ENCODE data around the gene ATP13A3.

ATP13A3 gene

DNA sequence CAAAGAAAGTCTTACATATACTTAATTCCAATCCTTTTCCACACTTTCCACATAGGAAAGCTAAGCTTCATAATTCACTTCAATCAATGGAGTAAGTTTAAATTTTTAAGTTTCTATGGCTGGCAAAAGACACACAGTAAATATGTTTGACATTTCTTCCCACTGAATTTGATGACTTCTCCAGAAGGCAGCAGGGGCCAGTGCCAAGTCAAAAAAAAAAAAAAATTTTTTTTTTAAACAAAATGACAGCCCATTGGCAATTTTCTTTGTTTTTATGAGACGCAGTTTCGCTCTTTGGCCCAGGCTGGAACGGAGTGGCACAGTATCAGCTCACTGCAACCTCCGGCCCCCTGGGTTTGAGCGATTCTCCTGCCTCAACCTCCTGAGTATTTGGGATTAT lies 28.7 kb downstream of the ATP13A3 start:
- Histone ChIP-seq H3K4me1 (ENCODE audit: control insufficient read depth, insufficient read depth, low read length) (no peaks in the 10 kb centered on the region), H3K27me3 (ENCODE audit: control insufficient read depth, insufficient read depth, low read length) (no peaks in the 10 kb centered on the region), H3K9ac (ENCODE audit: low read depth, low read length) (no peak overlapping the region), H3K36me3 (ENCODE audit: control insufficient read depth, insufficient read depth, low read length) (peaks cover 57% of the 10 kb centered on the region), H3K27ac (ENCODE audit: low read depth, low read length) (no peak overlapping the region), H3K4me3 (ENCODE audit: low read depth, low read length) (no peak overlapping the region), H3K9me3 (ENCODE audit: control insufficient read depth, insufficient read depth, low read length) (no peaks in the 10 kb centered on the region)

GRCh38 chr3:194455481-194455880 lies 31.3 kb downstream of the ATP13A3 start:
- H3K36me3 ChIP-seq (ENCODE audit: control insufficient read depth, insufficient read depth, low read length) = peaks cover 81% of the 10 kb centered on the region
- H3K9ac ChIP-seq (ENCODE audit: low read depth, low read length) = no peak overlapping the region
- H3K4me3 ChIP-seq (ENCODE audit: low read depth, low read length) = no peak overlapping the region
- no peaks in the 10 kb centered on the region for H3K9me3 ChIP-seq (ENCODE audit: control insufficient read depth, insufficient read depth, low read length)
- H3K4me1 ChIP-seq (ENCODE audit: control insufficient read depth, insufficient read depth, low read length) = no peaks in the 10 kb centered on the region
- H3K27me3 ChIP-seq (ENCODE audit: control insufficient read depth, insufficient read depth, low read length) = no peaks in the 10 kb centered on the region
- no peak overlapping the region for H3K27ac ChIP-seq (ENCODE audit: low read depth, low read length)

DNA sequence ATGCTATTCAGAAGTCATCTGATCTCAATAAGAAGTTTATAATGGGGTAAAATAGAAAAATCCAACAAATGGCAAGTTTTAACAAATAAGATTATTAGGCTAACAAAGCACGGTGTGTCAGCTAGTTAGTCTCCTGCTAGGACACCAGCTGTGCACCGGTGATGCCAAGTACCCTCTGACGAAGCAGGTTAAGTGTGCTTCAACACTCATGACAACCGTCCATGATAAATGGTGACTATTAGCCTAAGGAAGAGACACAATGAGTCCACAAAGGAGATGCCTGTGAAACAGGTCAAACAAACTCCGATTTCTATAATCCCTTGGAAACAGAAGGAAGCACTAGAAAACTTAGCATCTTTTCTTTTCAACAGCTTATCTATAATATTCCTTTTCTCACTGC lies 36.5 kb downstream of the ATP13A3 start:
- H3K9ac ChIP-seq (ENCODE audit: low read depth, low read length) = no peak overlapping the region
- no peak overlapping the region for H3K27ac ChIP-seq (ENCODE audit: low read depth, low read length)
- H3K9me3 ChIP-seq (ENCODE audit: control insufficient read depth, insufficient read depth, low read length) = no peaks in the 10 kb centered on the region
- H3K4me3 ChIP-seq (ENCODE audit: low read depth, low read length) = no peak overlapping the region
- no peaks in the 10 kb centered on the region for H3K27me3 ChIP-seq (ENCODE audit: control insufficient read depth, insufficient read depth, low read length)
- peaks cover 89% of the 10 kb centered on the region for H3K36me3 ChIP-seq (ENCODE audit: control insufficient read depth, insufficient read depth, low read length)
- no peaks in the 10 kb centered on the region for H3K4me1 ChIP-seq (ENCODE audit: control insufficient read depth, insufficient read depth, low read length)

DNA sequence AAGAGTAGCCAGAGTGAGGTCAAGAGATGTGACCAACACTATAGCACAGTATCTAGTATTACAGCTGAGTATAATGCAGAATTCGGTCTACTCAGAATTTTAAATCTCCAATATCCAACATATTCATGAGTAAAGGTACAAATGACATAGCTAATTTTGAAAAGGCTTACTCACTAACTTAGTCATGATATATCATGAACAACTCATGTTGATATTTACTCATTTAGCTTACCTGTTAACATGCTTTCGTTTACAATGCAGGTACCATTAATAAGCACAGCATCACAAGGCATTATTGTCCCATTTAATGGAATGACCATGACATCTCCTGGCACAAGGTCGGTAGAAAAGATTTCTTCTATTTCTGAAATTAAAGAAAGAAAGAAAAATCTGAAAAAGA lies 36.9 kb downstream of the ATP13A3 start:
- H3K27me3 ChIP-seq (ENCODE audit: control insufficient read depth, insufficient read depth, low read length) = no peaks in the 10 kb centered on the region
- peaks cover 92% of the 10 kb centered on the region for H3K36me3 ChIP-seq (ENCODE audit: control insufficient read depth, insufficient read depth, low read length)
- no peaks in the 10 kb centered on the region for H3K9me3 ChIP-seq (ENCODE audit: control insufficient read depth, insufficient read depth, low read length)
- no peaks in the 10 kb centered on the region for H3K4me1 ChIP-seq (ENCODE audit: control insufficient read depth, insufficient read depth, low read length)
- H3K27ac ChIP-seq (ENCODE audit: low read depth, low read length) = no peak overlapping the region
- H3K9ac ChIP-seq (ENCODE audit: low read depth, low read length) = no peak overlapping the region
- no peak overlapping the region for H3K4me3 ChIP-seq (ENCODE audit: low read depth, low read length)

DNA sequence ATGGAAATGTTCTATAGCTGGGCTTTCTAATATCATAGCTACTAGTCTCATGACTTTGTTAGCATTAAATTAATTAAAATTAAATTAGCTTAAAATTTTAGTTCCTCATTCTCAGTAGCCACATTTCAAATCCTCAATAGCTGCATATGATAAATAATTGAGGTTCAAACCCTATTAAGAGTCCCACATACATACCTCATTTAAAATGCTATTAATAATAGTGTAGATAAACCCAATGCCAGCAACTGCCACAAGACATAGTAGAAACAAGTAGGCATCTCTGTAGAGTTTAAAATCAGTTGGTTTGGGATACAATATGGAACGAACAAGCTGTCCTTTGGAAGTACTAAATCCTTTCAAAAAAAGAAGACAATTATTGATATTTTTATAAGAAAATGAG lies 39.1 kb downstream of the ATP13A3 start:
- Histone ChIP-seq H3K36me3 (ENCODE audit: control insufficient read depth, insufficient read depth, low read length) (peaks cover 97% of the 10 kb centered on the region), H3K9me3 (ENCODE audit: control insufficient read depth, insufficient read depth, low read length) (no peaks in the 10 kb centered on the region), H3K27ac (ENCODE audit: low read depth, low read length) (no peak overlapping the region), H3K27me3 (ENCODE audit: control insufficient read depth, insufficient read depth, low read length) (no peaks in the 10 kb centered on the region), H3K9ac (ENCODE audit: low read depth, low read length) (no peak overlapping the region), H3K4me1 (ENCODE audit: control insufficient read depth, insufficient read depth, low read length) (no peaks in the 10 kb centered on the region), H3K4me3 (ENCODE audit: low read depth, low read length) (no peak overlapping the region)

DNA sequence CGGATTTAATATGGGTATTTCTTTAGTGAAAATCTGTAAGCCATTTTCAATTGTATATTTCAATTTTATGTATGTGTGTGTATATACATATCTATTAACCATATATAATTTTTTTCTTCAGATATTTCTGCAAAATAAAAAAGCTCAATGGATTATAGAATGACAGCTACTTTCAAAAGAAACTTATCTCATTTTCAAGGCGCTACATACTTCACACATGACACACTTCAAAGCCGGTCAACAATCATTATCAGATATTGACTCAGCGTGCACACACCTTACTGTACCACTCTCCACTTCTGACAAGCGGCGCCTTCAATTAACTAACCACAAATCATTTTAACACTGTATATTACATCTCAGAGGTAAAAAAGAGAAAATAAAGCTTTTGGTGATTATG lies 39.6 kb downstream of the ATP13A3 start:
- Histone ChIP-seq H3K27me3 (ENCODE audit: control insufficient read depth, insufficient read depth, low read length) (no peaks in the 10 kb centered on the region), H3K4me1 (ENCODE audit: control insufficient read depth, insufficient read depth, low read length) (no peaks in the 10 kb centered on the region), H3K27ac (ENCODE audit: low read depth, low read length) (no peak overlapping the region), H3K9me3 (ENCODE audit: control insufficient read depth, insufficient read depth, low read length) (no peaks in the 10 kb centered on the region), H3K36me3 (ENCODE audit: control insufficient read depth, insufficient read depth, low read length) (peaks cover 97% of the 10 kb centered on the region), H3K4me3 (ENCODE audit: low read depth, low read length) (no peak overlapping the region), H3K9ac (ENCODE audit: low read depth, low read length) (no peak overlapping the region)

GRCh38 chr3:194446754-194447153 lies 40.0 kb downstream of the ATP13A3 start:
- no peak overlapping the region for H3K27ac ChIP-seq (ENCODE audit: low read depth, low read length)
- peaks cover 96% of the 10 kb centered on the region for H3K36me3 ChIP-seq (ENCODE audit: control insufficient read depth, insufficient read depth, low read length)
- no peak overlapping the region for H3K9ac ChIP-seq (ENCODE audit: low read depth, low read length)

GRCh38 chr3:194446172-194446571 lies 40.6 kb downstream of the ATP13A3 start:
- no peak overlapping the region for H3K4me3 ChIP-seq (ENCODE audit: low read depth, low read length)

More at GRCh38 chr3:194446754-194447153, 40.0 kb downstream of the ATP13A3 start:
- H3K27me3 ChIP-seq (ENCODE audit: control insufficient read depth, insufficient read depth, low read length) = no peaks in the 10 kb centered on the region
- H3K4me1 ChIP-seq (ENCODE audit: control insufficient read depth, insufficient read depth, low read length) = no peaks in the 10 kb centered on the region
- no peaks in the 10 kb centered on the region for H3K9me3 ChIP-seq (ENCODE audit: control insufficient read depth, insufficient read depth, low read length)
- no peak overlapping the region for H3K4me3 ChIP-seq (ENCODE audit: low read depth, low read length)

GRCh38 chr3:194443901-194444300 lies 42.9 kb downstream of the ATP13A3 start:
- H3K4me3 ChIP-seq (ENCODE audit: low read depth, low read length) = no peak overlapping the region
- H3K9ac ChIP-seq (ENCODE audit: low read depth, low read length) = no peak overlapping the region
- H3K9me3 ChIP-seq (ENCODE audit: control insufficient read depth, insufficient read depth, low read length) = no peaks in the 10 kb centered on the region
- H3K27ac ChIP-seq (ENCODE audit: low read depth, low read length) = no peak overlapping the region
- peaks cover 95% of the 10 kb centered on the region for H3K36me3 ChIP-seq (ENCODE audit: control insufficient read depth, insufficient read depth, low read length)
- no peaks in the 10 kb centered on the region for H3K4me1 ChIP-seq (ENCODE audit: control insufficient read depth, insufficient read depth, low read length)
- H3K27me3 ChIP-seq (ENCODE audit: control insufficient read depth, insufficient read depth, low read length) = no peaks in the 10 kb centered on the region

More at GRCh38 chr3:194446172-194446571, 40.6 kb downstream of the ATP13A3 start:
- Histone ChIP-seq H3K9ac (ENCODE audit: low read depth, low read length) (no peak overlapping the region), H3K27me3 (ENCODE audit: control insufficient read depth, insufficient read depth, low read length) (no peaks in the 10 kb centered on the region), H3K4me1 (ENCODE audit: control insufficient read depth, insufficient read depth, low read length) (no peaks in the 10 kb centered on the region), H3K27ac (ENCODE audit: low read depth, low read length) (no peak overlapping the region), H3K9me3 (ENCODE audit: control insufficient read depth, insufficient read depth, low read length) (no peaks in the 10 kb centered on the region), H3K36me3 (ENCODE audit: control insufficient read depth, insufficient read depth, low read length) (peaks cover 96% of the 10 kb centered on the region)

DNA sequence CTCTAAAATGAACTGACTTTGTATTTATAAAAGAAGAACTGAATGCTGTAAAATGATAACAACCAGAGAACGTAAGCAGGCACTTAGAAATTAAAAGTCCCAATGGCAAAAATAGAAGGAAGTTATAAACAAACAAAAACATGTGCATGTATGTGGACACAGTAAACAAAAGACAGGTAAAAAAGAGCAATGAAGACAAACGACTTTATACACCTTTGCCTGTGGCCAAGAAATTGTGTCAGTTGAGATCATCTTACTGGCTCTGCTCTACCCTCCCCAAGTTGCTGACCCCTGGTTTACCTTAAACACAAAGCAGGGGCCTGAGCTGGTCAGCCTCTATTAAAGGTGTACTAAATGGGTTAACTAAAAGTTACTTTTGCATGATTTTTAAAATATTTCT lies 46.0 kb downstream of the ATP13A3 start:
- Histone ChIP-seq H3K36me3 (ENCODE audit: control insufficient read depth, insufficient read depth, low read length) (peaks cover 95% of the 10 kb centered on the region), H3K4me3 (ENCODE audit: low read depth, low read length) (no peak overlapping the region), H3K9me3 (ENCODE audit: control insufficient read depth, insufficient read depth, low read length) (no peaks in the 10 kb centered on the region), H3K9ac (ENCODE audit: low read depth, low read length) (no peak overlapping the region), H3K27ac (ENCODE audit: low read depth, low read length) (no peak overlapping the region), H3K27me3 (ENCODE audit: control insufficient read depth, insufficient read depth, low read length) (no peaks in the 10 kb centered on the region), H3K4me1 (ENCODE audit: control insufficient read depth, insufficient read depth, low read length) (no peaks in the 10 kb centered on the region)

DNA sequence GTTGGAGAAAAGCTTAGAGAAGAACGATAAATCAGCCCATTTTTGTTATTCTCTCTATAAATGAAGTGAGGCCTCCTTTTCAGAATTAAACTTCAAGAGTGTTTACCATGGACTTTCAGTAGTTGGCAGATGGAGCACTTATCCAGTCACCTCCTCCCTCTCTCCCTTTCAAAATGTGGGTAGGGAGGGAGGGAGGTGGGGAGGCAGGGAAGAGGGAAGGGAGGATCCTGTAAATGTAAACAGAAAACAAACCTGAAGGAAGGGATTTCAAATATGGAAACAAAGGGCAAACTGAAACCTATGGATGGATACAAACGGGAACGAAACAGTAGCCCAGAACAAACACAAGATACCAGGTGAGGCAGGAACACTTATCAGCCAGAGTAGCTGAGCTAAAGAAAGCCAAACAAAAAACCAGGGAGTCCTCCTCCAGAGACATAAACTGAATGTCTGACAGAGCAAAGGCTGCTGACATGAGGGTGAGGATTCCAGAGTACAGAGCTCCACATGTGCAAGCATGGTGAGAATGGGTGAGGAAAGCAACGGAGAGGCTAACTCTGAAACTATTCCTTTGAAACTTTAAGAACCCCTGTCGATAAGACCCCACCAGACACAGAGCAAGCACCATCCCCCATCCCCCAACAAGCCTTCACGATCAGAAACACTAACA lies 46.8 kb downstream of the ATP13A3 start:
- no peaks in the 10 kb centered on the region for H3K27me3 ChIP-seq (ENCODE audit: control insufficient read depth, insufficient read depth, low read length)
- no peaks in the 10 kb centered on the region for H3K9me3 ChIP-seq (ENCODE audit: control insufficient read depth, insufficient read depth, low read length)
- peaks cover 94% of the 10 kb centered on the region for H3K36me3 ChIP-seq (ENCODE audit: control insufficient read depth, insufficient read depth, low read length)
- H3K9ac ChIP-seq (ENCODE audit: low read depth, low read length) = no peak overlapping the region
- H3K27ac ChIP-seq (ENCODE audit: low read depth, low read length) = no peak overlapping the region
- H3K4me1 ChIP-seq (ENCODE audit: control insufficient read depth, insufficient read depth, low read length) = no peaks in the 10 kb centered on the region
- H3K4me3 ChIP-seq (ENCODE audit: low read depth, low read length) = no peak overlapping the region

Data from HUES48 (cell line).